ENCODE results near the gene SFI1.

The SFI1 gene

GRCh38 chr22:31602259-31602952 lies 106.1 kb downstream of the SFI1 start:
- no peak for DNase-seq

- DNase-seq, result no peak
Observed at GRCh38 chr22:31603081-31603525, 106.8 kb downstream of the SFI1 start.

- no peak for DNase-seq
Observed at GRCh38 chr22:31603574-31603973, 107.2 kb downstream of the SFI1 start.

GRCh38 chr22:31604137-31604705 lies 107.9 kb downstream of the SFI1 start:
- no peak for DNase-seq

- no peak for DNase-seq
Observed at GRCh38 chr22:31604746-31605705, 108.7 kb downstream of the SFI1 start.

GRCh38 chr22:31605851-31606585 lies 109.7 kb downstream of the SFI1 start:
- no peak for DNase-seq

- no peak for DNase-seq
Observed at GRCh38 chr22:31607696-31608095, 111.4 kb downstream of the SFI1 start.

- DNase-seq, result no peak
Observed at GRCh38 chr22:31609716-31610115, 113.4 kb downstream of the SFI1 start.

GRCh38 chr22:31610611-31611010 lies 114.3 kb downstream of the SFI1 start:
- no peak for DNase-seq

- DNase-seq, result no peak
Observed at GRCh38 chr22:31611061-31611760, 114.9 kb downstream of the SFI1 start.

- DNase-seq, result no peak
Observed at GRCh38 chr22:31612891-31613285, 116.6 kb downstream of the SFI1 start.

GRCh38 chr22:31613286-31613903 lies 117.1 kb downstream of the SFI1 start:
- no peak for DNase-seq

GRCh38 chr22:31613904-31614296 lies 117.6 kb downstream of the SFI1 start:
- DNase-seq, result no peak

GRCh38 chr22:31614781-31615490 lies 118.6 kb downstream of the SFI1 start:
- no peak for DNase-seq

GRCh38 chr22:31615491-31615860 lies 119.1 kb downstream of the SFI1 start:
- DNase-seq, result no peak

- no peak for DNase-seq
Observed at GRCh38 chr22:31615940-31616314, 119.6 kb downstream of the SFI1 start.

- DNase-seq, result no peak
Observed at GRCh38 chr22:31616315-31616980, 120.1 kb downstream of the SFI1 start.

GRCh38 chr22:31618057-31618456 lies 121.7 kb downstream of the SFI1 start:
- no peak for DNase-seq

GRCh38 chr22:31618471-31619176 lies 122.3 kb downstream of the SFI1 start:
- no peak for DNase-seq

Measured in activated CD8-positive, alpha-beta memory T cell treated with anti-CD3 and anti-CD28 coated beads for 24 hours (primary cell).